B cell (primary cell): Measurements from ENCODE around the gene MMP2.

Experiments
- CTCF ChIP-seq: fragments of 200-600 bp; IDR thresholded peaks from one replicate; pipeline ENCODE4 v1.8.0; 2022; ENCODE audit warnings: antibody characterized with exemption, mild to moderate bottlenecking
- EZH2 ChIP-seq: IDR thresholded peaks from 2 replicates; pipeline ENCODE4 v1.6.1; 2012; ENCODE audit warnings: borderline replicate concordance, low read depth, mild to moderate bottlenecking, moderate library complexity, low read length; ENCODE audit not compliant: insufficient read depth, poor library complexity, severe bottlenecking

- no peak for TF ChIP-seq EZH2
- TF ChIP-seq CTCF, result no peak
Measured at GRCh38 chr16:55478827-55479429, at the start of gene MMP2.
